Measurements from ENCODE around the gene TMEM229B. TPM values are rescaled to one million over a fixed set of nuclear protein-coding genes. Genes with fewer than 3 reads are reported as not detected.

The TMEM229B gene
- 0.22 to 0.34 TPM (median 0.28 TPM) in 5 replicates for total RNA-seq (2022; extraction: Qiagen RNA extraction; ENCODE audit: low read depth)

GRCh38 chr14:67487937-67488893 is at the start of gene TMEM229B:
TSS of gene TMEM229B (minus strand) at chr14:67488721. CDS start at chr14:67473923, 14,798 bp downstream.

GRCh38 chr14:67532998-67533753 is 44.7 kb upstream of the TMEM229B start, which contains the start of gene PLEKHH1:
TSS of gene PLEKHH1 (plus strand) at chr14:67533290. CDS start at chr14:67541868, 8,578 bp downstream.

Other genes starting within 250 kb of the TMEM229B start
- gene PALS1, start 247.3 kb downstream of the TMEM229B start, total RNA-seq (2022; extraction: Qiagen RNA extraction; ENCODE audit: low read depth) = 9.2 to 22.4 TPM (median 17.3 TPM) in 5 replicates
- gene ATP6V1D, start 128.9 kb downstream of the TMEM229B start, total RNA-seq (2022; extraction: Qiagen RNA extraction; ENCODE audit: low read depth) = 73.4 to 127 TPM (median 79.4 TPM) in 5 replicates
- 226 to 380 TPM (median 257 TPM) in 5 replicates for gene EIF2S1, start 128.4 kb downstream of the TMEM229B start, total RNA-seq (2022; extraction: Qiagen RNA extraction; ENCODE audit: low read depth)
- 22.6 to 30.6 TPM (median 24.8 TPM) in 5 replicates for gene PLEK2, start 76.6 kb downstream of the TMEM229B start, total RNA-seq (2022; extraction: Qiagen RNA extraction; ENCODE audit: low read depth)
- gene PLEKHH1, start 44.6 kb upstream of the TMEM229B start, total RNA-seq (2022; extraction: Qiagen RNA extraction; ENCODE audit: low read depth) = 2.8 to 3.6 TPM (median 3.3 TPM) in 5 replicates
- 17.2 to 26.6 TPM (median 19.7 TPM) in 5 replicates for gene PIGH, start 111.5 kb upstream of the TMEM229B start, total RNA-seq (2022; extraction: Qiagen RNA extraction; ENCODE audit: low read depth)
- gene ARG2, start 131.2 kb upstream of the TMEM229B start, total RNA-seq (2022; extraction: Qiagen RNA extraction; ENCODE audit: low read depth) = 1.3 to 2.0 TPM (median 1.8 TPM) in 5 replicates
- gene VTI1B, start 185.9 kb upstream of the TMEM229B start, total RNA-seq (2022; extraction: Qiagen RNA extraction; ENCODE audit: low read depth) = 82.7 to 111 TPM (median 85.9 TPM) in 5 replicates
- 65.4 to 67.4 TPM (median 65.7 TPM) in 5 replicates for gene RDH11, start 207.0 kb upstream of the TMEM229B start, total RNA-seq (2022; extraction: Qiagen RNA extraction; ENCODE audit: low read depth)
- not detected in 5 replicates for gene RDH12, start 213.2 kb upstream of the TMEM229B start, total RNA-seq (2022; extraction: Qiagen RNA extraction; ENCODE audit: low read depth)

Measured in A549 treated with RU486 at 1 μM for 4 hours (cell line).